ENCODE measurements around the gene KRT73.

DNA sequence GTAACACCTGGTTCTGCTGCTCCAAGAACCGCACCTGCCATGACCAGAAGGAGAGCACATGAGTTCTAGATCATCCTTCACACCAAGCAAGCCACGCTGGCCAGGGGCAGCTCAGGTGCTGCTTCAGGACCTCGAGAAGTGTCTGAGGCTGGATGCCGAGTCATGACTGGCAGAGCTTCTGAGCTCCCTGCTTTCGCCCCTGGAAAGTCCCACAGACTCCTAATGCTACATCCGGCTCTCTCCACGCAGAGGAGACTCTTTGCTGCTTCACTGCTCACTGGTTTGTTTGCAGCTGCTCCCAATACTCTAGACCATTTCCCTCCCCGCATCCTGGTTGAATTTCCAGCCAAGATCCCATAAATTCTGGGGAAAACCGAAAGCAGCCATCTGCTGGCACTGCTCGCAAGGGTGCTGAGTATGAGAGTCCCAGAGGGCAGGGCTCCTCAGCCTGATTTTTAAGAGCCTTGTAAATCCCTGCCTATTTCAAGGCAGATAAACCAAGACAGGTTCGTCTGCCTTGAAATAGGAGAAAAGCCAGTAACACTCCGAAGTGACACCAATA, 32.2 kb upstream of the KRT73 start:
- TF ChIP-seq POLR2AphosphoS5 (IDR thresholded peaks at IDR 0.05) (no peak), POLR2A (IDR thresholded peaks at IDR 0.05) (no peak)
- TF ChIP-seq, protein P1, sequence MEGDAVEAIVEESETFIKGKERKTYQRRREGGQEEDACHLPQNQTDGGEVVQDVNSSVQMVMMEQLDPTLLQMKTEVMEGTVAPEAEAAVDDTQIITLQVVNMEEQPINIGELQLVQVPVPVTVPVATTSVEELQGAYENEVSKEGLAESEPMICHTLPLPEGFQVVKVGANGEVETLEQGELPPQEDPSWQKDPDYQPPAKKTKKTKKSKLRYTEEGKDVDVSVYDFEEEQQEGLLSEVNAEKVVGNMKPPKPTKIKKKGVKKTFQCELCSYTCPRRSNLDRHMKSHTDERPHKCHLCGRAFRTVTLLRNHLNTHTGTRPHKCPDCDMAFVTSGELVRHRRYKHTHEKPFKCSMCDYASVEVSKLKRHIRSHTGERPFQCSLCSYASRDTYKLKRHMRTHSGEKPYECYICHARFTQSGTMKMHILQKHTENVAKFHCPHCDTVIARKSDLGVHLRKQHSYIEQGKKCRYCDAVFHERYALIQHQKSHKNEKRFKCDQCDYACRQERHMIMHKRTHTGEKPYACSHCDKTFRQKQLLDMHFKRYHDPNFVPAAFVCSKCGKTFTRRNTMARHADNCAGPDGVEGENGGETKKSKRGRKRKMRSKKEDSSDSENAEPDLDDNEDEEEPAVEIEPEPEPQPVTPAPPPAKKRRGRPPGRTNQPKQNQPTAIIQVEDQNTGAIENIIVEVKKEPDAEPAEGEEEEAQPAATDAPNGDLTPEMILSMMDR (IDR thresholded peaks at IDR 0.05), result no peak
